HEK293 (cell line): ENCODE measurements around the gene KANSL1.

Source experiments
- SP2 ChIP-seq: fragments of 450-650 bp; formaldehyde crosslinking; IDR thresholded peaks from 2 replicates; pipeline ENCODE4 v1.5.1; 2016; ENCODE audit warnings: missing biosample characterization, missing genetic modification characterization
- SP7 ChIP-seq: fragments of 450-650 bp; formaldehyde crosslinking; IDR thresholded peaks from 2 replicates; pipeline ENCODE4 v1.5.1; 2016; ENCODE audit warnings: missing biosample characterization, missing genetic modification characterization
- ZNF184 ChIP-seq: fragments of 450-650 bp; IDR thresholded peaks from 2 replicates; pipeline ENCODE4 v1.5.1; 2018; ENCODE audit warnings: missing biosample characterization, mild to moderate bottlenecking, missing genetic modification characterization
- ZNF221 ChIP-seq: fragments of 450-650 bp; formaldehyde crosslinking; IDR thresholded peaks from 2 replicates; pipeline ENCODE4 v1.5.1; 2017; ENCODE audit warnings: missing biosample characterization, missing genetic modification characterization, borderline replicate concordance
- ZNF274 ChIP-seq, 2 experiments: fragments of 200-500 bp in 1 of 2; fragments of 450-650 bp in 1 of 2; sonication (Bioruptor generic) in 1 of 2; formaldehyde crosslinking in 1 of 2; IDR thresholded peaks; 2 replicates each; pipeline versions ENCODE4 v1.5.1 to v1.6.1; 2014 to 2016; ENCODE audit warnings: borderline replicate concordance in 1 of 2, inconsistent platforms in 1 of 2, low read length in 1 of 2, missing biosample characterization in 1 of 2, missing genetic modification characterization in 1 of 2
- ZNF292 ChIP-seq: fragments of 450-650 bp; formaldehyde crosslinking; IDR thresholded peaks from 2 replicates; pipeline ENCODE4 v1.5.1; 2016; ENCODE audit warnings: low read depth, missing biosample characterization, missing genetic modification characterization, borderline replicate concordance
- ZNF561 ChIP-seq: fragments of 450-650 bp; IDR thresholded peaks from 2 replicates; pipeline ENCODE4 v1.5.1; 2018; ENCODE audit warnings: missing biosample characterization, missing genetic modification characterization, borderline replicate concordance
- ZNF571 ChIP-seq: fragments of 450-650 bp; formaldehyde crosslinking; IDR thresholded peaks from 2 replicates; pipeline ENCODE4 v1.5.0; 2017; ENCODE audit warnings: missing biosample characterization, missing genetic modification characterization
- ZSCAN30 ChIP-seq: fragments of 450-650 bp; IDR thresholded peaks from 2 replicates; pipeline ENCODE4 v1.5.1; 2018; ENCODE audit warnings: missing biosample characterization, mild to moderate bottlenecking, missing genetic modification characterization, moderate library complexity
- TF ChIP-seq, protein P1 (sequence below): fragments of 450-650 bp; formaldehyde crosslinking; IDR thresholded peaks from 2 replicates; pipeline ENCODE4 v1.5.1; 2016; ENCODE audit warnings: missing biosample characterization, missing genetic modification characterization
- TF ChIP-seq, protein P2 (sequence below): fragments of 450-650 bp; formaldehyde crosslinking; IDR thresholded peaks from 2 replicates; pipeline ENCODE4 v1.5.1; 2017; ENCODE audit warnings: missing biosample characterization, missing genetic modification characterization
- TF ChIP-seq, protein P3 (sequence below): fragments of 450-650 bp; formaldehyde crosslinking; IDR thresholded peaks from 2 replicates; pipeline ENCODE4; 2016; ENCODE audit warnings: missing biosample characterization, missing genetic modification characterization
- TF ChIP-seq, protein P4 (sequence below): fragments of 450-650 bp; formaldehyde crosslinking; IDR thresholded peaks from 2 replicates; pipeline ENCODE4 v1.5.1; 2016; ENCODE audit warnings: missing biosample characterization, missing genetic modification characterization
- TF ChIP-seq, protein P5 (sequence below): fragments of 450-650 bp; formaldehyde crosslinking; conservative IDR thresholded peaks from 2 replicates; pipeline ENCODE4 v1.5.1; 2016; ENCODE audit warnings: low read depth, missing biosample characterization, missing genetic modification characterization
- TF ChIP-seq, protein P6 (sequence below): fragments of 450-650 bp; formaldehyde crosslinking; IDR thresholded peaks from 2 replicates; pipeline ENCODE4 v1.5.1; 2017; ENCODE audit warnings: missing biosample characterization, mild to moderate bottlenecking, missing genetic modification characterization, moderate library complexity
- TF ChIP-seq, protein P7 (sequence below): fragments of 450-650 bp; formaldehyde crosslinking; IDR thresholded peaks from 2 replicates; pipeline ENCODE4 v1.5.1; 2016; ENCODE audit warnings: missing biosample characterization, missing genetic modification characterization
- TF ChIP-seq, protein P8 (sequence below): fragments of 450-650 bp; formaldehyde crosslinking; IDR thresholded peaks from 2 replicates; pipeline ENCODE4 v1.5.1; 2017; ENCODE audit warnings: missing biosample characterization, missing genetic modification characterization

KANSL1 gene

DNA sequence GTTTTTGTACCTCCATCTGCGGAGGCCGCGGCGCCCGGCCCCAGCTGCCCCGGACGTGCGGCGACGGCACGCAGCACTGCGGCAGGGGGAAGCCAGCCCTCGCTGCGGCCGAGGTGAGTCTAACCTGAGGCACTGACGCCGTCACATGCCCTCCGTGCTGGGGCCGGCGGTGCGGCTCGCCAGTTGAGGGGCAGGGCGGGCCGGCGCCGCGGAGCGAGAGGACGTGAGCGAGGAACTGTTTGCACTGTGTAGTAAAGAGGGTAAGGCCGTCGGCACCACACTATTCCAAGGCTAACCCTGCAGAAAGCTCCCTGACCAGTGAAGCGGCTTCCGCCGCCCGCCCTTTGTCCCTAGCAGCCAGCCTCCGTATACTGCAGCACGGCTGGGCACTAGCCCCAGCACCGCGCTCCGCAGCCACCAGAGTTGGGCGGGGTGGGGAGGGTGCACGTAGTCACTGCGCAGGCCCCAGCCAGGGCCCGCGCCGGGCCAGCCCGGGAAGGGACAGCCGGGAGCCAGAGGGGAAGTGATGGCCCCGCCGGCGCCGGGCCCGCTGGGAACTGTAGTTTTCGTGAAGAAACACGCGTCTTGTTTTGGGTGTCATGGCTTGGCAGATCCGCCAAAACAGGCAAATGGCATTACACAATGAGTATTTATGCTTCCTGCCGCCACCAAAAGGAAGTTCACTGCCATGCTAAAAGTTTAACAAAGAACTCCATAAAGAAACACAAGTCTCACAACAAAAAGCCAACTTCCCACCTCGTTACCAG is 580 bp upstream of the KANSL1 start (continued):
- TF ChIP-seq, protein P1, sequence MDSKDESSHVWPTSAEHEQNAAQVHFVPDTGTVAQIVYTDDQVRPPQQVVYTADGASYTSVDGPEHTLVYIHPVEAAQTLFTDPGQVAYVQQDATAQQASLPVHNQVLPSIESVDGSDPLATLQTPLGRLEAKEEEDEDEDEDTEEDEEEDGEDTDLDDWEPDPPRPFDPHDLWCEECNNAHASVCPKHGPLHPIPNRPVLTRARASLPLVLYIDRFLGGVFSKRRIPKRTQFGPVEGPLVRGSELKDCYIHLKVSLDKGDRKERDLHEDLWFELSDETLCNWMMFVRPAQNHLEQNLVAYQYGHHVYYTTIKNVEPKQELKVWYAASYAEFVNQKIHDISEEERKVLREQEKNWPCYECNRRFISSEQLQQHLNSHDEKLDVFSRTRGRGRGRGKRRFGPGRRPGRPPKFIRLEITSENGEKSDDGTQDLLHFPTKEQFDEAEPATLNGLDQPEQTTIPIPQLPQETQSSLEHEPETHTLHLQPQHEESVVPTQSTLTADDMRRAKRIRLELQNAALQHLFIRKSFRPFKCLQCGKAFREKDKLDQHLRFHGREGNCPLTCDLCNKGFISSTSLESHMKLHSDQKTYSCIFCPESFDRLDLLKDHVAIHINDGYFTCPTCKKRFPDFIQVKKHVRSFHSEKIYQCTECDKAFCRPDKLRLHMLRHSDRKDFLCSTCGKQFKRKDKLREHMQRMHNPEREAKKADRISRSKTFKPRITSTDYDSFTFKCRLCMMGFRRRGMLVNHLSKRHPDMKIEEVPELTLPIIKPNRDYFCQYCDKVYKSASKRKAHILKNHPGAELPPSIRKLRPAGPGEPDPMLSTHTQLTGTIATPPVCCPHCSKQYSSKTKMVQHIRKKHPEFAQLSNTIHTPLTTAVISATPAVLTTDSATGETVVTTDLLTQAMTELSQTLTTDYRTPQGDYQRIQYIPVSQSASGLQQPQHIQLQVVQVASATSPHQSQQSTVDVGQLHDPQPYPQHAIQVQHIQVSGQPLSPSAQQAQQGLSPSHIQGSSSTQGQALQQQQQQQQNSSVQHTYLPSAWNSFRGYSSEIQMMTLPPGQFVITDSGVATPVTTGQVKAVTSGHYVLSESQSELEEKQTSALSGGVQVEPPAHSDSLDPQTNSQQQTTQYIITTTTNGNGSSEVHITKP (tag by site-specific recombination): peak; percentile 42; the same call in 1 of the 2 replicates
- TF ChIP-seq ZNF221 (no peak), SP7 (tag by site-specific recombination) (peak; percentile 67; the same call in 1 of the 2 replicates), SP2 (tag by site-specific recombination) (peak; percentile 78), ZSCAN30 (tag by site-specific recombination) (peak; percentile 71), ZNF561 (tag by site-specific recombination) (peak; percentile 36; the same call in 1 of the 2 replicates), ZNF184 (tag by site-specific recombination) (no peak; the same call in 1 of the 2 replicates), ZNF274 (IDR thresholded peaks at IDR 0.05; ENCODE audit: low read length) (no peak), ZNF274 (tag by site-specific recombination; IDR thresholded peaks at IDR 0.05; ENCODE audit: borderline replicate concordance) (no peak), ZNF292 (tag by site-specific recombination) (0 out of 2 replicates have a peak, but pooled peaks have one; percentile 9), ZNF571 (tag by site-specific recombination) (no peak)
- TF ChIP-seq, protein P2, sequence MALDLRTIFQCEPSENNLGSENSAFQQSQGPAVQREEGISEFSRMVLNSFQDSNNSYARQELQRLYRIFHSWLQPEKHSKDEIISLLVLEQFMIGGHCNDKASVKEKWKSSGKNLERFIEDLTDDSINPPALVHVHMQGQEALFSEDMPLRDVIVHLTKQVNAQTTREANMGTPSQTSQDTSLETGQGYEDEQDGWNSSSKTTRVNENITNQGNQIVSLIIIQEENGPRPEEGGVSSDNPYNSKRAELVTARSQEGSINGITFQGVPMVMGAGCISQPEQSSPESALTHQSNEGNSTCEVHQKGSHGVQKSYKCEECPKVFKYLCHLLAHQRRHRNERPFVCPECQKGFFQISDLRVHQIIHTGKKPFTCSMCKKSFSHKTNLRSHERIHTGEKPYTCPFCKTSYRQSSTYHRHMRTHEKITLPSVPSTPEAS (tag by site-specific recombination): no peak; the same call in 1 of the 2 replicates
- TF ChIP-seq, protein P3, sequence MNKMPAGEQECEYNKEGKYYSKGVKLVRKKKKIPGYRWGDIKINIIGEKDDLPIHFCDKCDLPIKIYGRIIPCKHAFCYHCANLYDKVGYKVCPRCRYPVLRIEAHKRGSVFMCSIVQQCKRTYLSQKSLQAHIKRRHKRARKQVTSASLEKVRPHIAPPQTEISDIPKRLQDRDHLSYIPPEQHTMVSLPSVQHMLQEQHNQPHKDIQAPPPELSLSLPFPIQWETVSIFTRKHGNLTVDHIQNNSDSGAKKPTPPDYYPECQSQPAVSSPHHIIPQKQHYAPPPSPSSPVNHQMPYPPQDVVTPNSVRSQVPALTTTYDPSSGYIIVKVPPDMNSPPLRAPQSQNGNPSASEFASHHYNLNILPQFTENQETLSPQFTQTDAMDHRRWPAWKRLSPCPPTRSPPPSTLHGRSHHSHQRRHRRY (tag by site-specific recombination): 0 out of 2 replicates have a peak, but pooled peaks have one; percentile 52
- TF ChIP-seq, protein P4, sequence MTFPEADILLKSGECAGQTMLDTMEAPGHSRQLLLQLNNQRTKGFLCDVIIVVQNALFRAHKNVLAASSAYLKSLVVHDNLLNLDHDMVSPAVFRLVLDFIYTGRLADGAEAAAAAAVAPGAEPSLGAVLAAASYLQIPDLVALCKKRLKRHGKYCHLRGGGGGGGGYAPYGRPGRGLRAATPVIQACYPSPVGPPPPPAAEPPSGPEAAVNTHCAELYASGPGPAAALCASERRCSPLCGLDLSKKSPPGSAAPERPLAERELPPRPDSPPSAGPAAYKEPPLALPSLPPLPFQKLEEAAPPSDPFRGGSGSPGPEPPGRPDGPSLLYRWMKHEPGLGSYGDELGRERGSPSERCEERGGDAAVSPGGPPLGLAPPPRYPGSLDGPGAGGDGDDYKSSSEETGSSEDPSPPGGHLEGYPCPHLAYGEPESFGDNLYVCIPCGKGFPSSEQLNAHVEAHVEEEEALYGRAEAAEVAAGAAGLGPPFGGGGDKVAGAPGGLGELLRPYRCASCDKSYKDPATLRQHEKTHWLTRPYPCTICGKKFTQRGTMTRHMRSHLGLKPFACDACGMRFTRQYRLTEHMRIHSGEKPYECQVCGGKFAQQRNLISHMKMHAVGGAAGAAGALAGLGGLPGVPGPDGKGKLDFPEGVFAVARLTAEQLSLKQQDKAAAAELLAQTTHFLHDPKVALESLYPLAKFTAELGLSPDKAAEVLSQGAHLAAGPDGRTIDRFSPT (tag by site-specific recombination): peak; percentile 82
- TF ChIP-seq, protein P5, sequence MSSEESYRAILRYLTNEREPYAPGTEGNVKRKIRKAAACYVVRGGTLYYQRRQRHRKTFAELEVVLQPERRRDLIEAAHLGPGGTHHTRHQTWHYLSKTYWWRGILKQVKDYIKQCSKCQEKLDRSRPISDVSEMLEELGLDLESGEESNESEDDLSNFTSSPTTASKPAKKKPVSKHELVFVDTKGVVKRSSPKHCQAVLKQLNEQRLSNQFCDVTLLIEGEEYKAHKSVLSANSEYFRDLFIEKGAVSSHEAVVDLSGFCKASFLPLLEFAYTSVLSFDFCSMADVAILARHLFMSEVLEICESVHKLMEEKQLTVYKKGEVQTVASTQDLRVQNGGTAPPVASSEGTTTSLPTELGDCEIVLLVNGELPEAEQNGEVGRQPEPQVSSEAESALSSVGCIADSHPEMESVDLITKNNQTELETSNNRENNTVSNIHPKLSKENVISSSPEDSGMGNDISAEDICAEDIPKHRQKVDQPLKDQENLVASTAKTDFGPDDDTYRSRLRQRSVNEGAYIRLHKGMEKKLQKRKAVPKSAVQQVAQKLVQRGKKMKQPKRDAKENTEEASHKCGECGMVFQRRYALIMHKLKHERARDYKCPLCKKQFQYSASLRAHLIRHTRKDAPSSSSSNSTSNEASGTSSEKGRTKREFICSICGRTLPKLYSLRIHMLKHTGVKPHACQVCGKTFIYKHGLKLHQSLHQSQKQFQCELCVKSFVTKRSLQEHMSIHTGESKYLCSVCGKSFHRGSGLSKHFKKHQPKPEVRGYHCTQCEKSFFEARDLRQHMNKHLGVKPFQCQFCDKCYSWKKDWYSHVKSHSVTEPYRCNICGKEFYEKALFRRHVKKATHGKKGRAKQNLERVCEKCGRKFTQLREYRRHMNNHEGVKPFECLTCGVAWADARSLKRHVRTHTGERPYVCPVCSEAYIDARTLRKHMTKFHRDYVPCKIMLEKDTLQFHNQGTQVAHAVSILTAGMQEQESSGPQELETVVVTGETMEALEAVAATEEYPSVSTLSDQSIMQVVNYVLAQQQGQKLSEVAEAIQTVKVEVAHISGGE (tag by site-specific recombination): peak; percentile 94
- TF ChIP-seq, protein P6, sequence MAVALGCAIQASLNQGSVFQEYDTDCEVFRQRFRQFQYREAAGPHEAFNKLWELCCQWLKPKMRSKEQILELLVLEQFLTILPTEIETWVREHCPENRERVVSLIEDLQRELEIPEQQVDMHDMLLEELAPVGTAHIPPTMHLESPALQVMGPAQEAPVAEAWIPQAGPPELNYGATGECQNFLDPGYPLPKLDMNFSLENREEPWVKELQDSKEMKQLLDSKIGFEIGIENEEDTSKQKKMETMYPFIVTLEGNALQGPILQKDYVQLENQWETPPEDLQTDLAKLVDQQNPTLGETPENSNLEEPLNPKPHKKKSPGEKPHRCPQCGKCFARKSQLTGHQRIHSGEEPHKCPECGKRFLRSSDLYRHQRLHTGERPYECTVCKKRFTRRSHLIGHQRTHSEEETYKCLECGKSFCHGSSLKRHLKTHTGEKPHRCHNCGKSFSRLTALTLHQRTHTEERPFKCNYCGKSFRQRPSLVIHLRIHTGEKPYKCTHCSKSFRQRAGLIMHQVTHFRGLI (tag by site-specific recombination): peak; percentile 88
- TF ChIP-seq, protein P7, sequence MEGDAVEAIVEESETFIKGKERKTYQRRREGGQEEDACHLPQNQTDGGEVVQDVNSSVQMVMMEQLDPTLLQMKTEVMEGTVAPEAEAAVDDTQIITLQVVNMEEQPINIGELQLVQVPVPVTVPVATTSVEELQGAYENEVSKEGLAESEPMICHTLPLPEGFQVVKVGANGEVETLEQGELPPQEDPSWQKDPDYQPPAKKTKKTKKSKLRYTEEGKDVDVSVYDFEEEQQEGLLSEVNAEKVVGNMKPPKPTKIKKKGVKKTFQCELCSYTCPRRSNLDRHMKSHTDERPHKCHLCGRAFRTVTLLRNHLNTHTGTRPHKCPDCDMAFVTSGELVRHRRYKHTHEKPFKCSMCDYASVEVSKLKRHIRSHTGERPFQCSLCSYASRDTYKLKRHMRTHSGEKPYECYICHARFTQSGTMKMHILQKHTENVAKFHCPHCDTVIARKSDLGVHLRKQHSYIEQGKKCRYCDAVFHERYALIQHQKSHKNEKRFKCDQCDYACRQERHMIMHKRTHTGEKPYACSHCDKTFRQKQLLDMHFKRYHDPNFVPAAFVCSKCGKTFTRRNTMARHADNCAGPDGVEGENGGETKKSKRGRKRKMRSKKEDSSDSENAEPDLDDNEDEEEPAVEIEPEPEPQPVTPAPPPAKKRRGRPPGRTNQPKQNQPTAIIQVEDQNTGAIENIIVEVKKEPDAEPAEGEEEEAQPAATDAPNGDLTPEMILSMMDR (tag by site-specific recombination): peak; percentile 10
- TF ChIP-seq, protein P8, sequence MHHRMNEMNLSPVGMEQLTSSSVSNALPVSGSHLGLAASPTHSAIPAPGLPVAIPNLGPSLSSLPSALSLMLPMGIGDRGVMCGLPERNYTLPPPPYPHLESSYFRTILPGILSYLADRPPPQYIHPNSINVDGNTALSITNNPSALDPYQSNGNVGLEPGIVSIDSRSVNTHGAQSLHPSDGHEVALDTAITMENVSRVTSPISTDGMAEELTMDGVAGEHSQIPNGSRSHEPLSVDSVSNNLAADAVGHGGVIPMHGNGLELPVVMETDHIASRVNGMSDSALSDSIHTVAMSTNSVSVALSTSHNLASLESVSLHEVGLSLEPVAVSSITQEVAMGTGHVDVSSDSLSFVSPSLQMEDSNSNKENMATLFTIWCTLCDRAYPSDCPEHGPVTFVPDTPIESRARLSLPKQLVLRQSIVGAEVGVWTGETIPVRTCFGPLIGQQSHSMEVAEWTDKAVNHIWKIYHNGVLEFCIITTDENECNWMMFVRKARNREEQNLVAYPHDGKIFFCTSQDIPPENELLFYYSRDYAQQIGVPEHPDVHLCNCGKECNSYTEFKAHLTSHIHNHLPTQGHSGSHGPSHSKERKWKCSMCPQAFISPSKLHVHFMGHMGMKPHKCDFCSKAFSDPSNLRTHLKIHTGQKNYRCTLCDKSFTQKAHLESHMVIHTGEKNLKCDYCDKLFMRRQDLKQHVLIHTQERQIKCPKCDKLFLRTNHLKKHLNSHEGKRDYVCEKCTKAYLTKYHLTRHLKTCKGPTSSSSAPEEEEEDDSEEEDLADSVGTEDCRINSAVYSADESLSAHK (tag by site-specific recombination): no peak; the same call in 1 of the 2 replicates
